Cardiac fibroblast (primary cell): ENCODE results near the gene COL4A4.

Source experiments
- DNase-seq, 2 donors: peaks; one replicate each; pipeline versions ENCODE4 v3.0.0 to v3.0.0-alpha.2; 2010; ENCODE audit warnings: low read depth in 2 of 2
- H3K4me3 ChIP-seq, 2 donors: replicated peaks in 1 of 2; 1 replicate in 1 of 2; 2 replicates in 1 of 2; pipeline ENCODE4 v1.5.1; 2011; ENCODE audit warnings: low read depth in 2 of 2, low read length in 2 of 2, mild to moderate bottlenecking in 2 of 2, moderate library complexity in 1 of 2
- CTCF ChIP-seq: IDR thresholded peaks from one replicate; pipeline ENCODE4 v1.5.1; 2011; ENCODE audit warnings: low read depth, mild to moderate bottlenecking, low read length, inconsistent platforms

Gene COL4A4

GRCh38 chr2:226959418-226959817, 204.6 kb downstream of the COL4A4 start:
- no peak for TF ChIP-seq CTCF
- H3K4me3 ChIP-seq, result no peak overlapping the region
- no peak for DNase-seq

GRCh38 chr2:226956659-226957058, 207.3 kb downstream of the COL4A4 start:
- TF ChIP-seq CTCF, result no peak
- H3K4me3 ChIP-seq, result no peak overlapping the region
- DNase-seq, result no peak

- no peak for TF ChIP-seq CTCF
- no peak for DNase-seq
- no peak overlapping the region for H3K4me3 ChIP-seq
Observed at GRCh38 chr2:226953826-226954225, 210.2 kb downstream of the COL4A4 start.

- no peak for TF ChIP-seq CTCF
- no peak overlapping the region for H3K4me3 ChIP-seq
- DNase-seq, result no peak
Observed at GRCh38 chr2:226953206-226953605, 210.8 kb downstream of the COL4A4 start.
